A549 (cell line): ENCODE data around the gene PPP2R3B.

Source experiments
- CEBPB ChIP-seq, 2 experiments: fragments of >200 bp in 1 of 2; sonication (Bioruptor Twin) in 1 of 2; formaldehyde crosslinking in 1 of 2; IDR thresholded peaks; 2 replicates each; pipeline ENCODE4 v1.6.1; 2012 to 2016
- CHD2 ChIP-seq: fragments of 150-350 bp; IDR thresholded peaks from 2 replicates; pipeline ENCODE4 v1.6.1; 2014; ENCODE audit warnings: low read length; ENCODE audit not compliant: partially characterized antibody
- EP300 ChIP-seq, 2 experiments: fragments of >200 bp; sonication (Bioruptor Twin); formaldehyde crosslinking; IDR thresholded peaks; 2 replicates in 1 of 2; 3 replicates in 1 of 2; pipeline ENCODE4 v1.6.1; 2016 to 2017
- ESRRA ChIP-seq: fragments of 150-350 bp; IDR thresholded peaks from 2 replicates; pipeline ENCODE4 v1.6.1; 2014; ENCODE audit warnings: mild to moderate bottlenecking, low read length, borderline replicate concordance
- JUNB ChIP-seq: fragments of >200 bp; sonication (Bioruptor Twin); formaldehyde crosslinking; IDR thresholded peaks from 2 replicates; pipeline ENCODE4 v1.6.1; 2016
- MAZ ChIP-seq: fragments of 150-350 bp; IDR thresholded peaks from 2 replicates; pipeline ENCODE4 v1.6.1; 2014; ENCODE audit warnings: antibody characterized with exemption, low read depth, low read length, borderline replicate concordance
- POLR2A ChIP-seq: IDR thresholded peaks from 2 replicates; pipeline ENCODE4 v1.6.1; 2012; ENCODE audit warnings: mild to moderate bottlenecking, low read length
- RAD21 ChIP-seq, 2 experiments: fragments of >200 bp in 1 of 2; sonication (Bioruptor Twin) in 1 of 2; formaldehyde crosslinking in 1 of 2; IDR thresholded peaks in 1 of 2; conservative IDR thresholded peaks in 1 of 2; 2 replicates in 1 of 2; 3 replicates in 1 of 2; pipeline ENCODE4 v1.6.1; 2012 to 2018; ENCODE audit warnings: inconsistent platforms in 1 of 2
- TF ChIP-seq, protein P1 (sequence below): fragments of 450-650 bp; IDR thresholded peaks from 2 replicates; pipeline ENCODE4 v1.6.1; 2014; ENCODE audit warnings: antibody characterized with exemption
- TF ChIP-seq, protein P2 (sequence below): fragments of >200 bp; sonication (Bioruptor Twin); formaldehyde crosslinking; IDR thresholded peaks from 3 replicates; pipeline ENCODE4 v1.5.1; 2016
- TF ChIP-seq, protein P3 (sequence below): IDR thresholded peaks from 2 replicates; pipeline ENCODE4 v1.6.1; 2012
- TF ChIP-seq, protein P4 (sequence below): fragments of 200-600 bp; sonication (generic); IDR thresholded peaks from 2 replicates; pipeline ENCODE4 v1.6.1; 2016; ENCODE audit warnings: antibody characterized with exemption, mild to moderate bottlenecking, moderate library complexity
- TF ChIP-seq, protein P5 (sequence below): IDR thresholded peaks from 2 replicates; pipeline ENCODE4 v1.6.1; 2012

DNA sequence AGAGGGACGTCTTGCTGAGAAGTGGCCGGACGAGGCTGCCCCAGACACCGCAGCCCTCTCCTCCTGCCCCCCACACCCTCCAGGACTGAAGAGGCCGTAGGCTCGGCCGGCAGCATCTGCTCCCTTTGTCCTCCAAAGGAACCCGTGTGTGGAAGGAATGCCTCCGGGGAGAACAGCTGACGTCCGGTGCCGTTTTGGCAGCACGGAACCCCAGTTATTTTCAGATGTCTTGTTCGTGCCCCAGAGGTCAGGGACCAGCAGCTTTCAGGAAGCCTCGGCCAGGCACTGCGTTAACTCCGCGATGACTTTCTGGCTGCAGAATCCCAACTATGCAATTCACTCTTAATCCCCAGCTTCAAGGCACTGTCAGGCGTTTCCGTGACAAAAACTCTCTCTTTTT, 10.9 kb upstream of the PPP2R3B start:
- TF ChIP-seq POLR2A (no peak), CEBPB (IDR thresholded peaks at IDR 0.05) (no peak), CHD2 (no peak), EP300 (IDR thresholded peaks at IDR 0.05) (no peak), ESRRA (no peak), RAD21 (conservative IDR thresholded peaks at IDR 0.05 in 1 of 2, IDR thresholded peaks at IDR 0.05 in 1 of 2) (no peak), JUNB (no peak), MAZ (no peak)
- TF ChIP-seq, protein P1, sequence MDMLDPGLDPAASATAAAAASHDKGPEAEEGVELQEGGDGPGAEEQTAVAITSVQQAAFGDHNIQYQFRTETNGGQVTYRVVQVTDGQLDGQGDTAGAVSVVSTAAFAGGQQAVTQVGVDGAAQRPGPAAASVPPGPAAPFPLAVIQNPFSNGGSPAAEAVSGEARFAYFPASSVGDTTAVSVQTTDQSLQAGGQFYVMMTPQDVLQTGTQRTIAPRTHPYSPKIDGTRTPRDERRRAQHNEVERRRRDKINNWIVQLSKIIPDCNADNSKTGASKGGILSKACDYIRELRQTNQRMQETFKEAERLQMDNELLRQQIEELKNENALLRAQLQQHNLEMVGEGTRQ, result no peak
- TF ChIP-seq, protein P2, sequence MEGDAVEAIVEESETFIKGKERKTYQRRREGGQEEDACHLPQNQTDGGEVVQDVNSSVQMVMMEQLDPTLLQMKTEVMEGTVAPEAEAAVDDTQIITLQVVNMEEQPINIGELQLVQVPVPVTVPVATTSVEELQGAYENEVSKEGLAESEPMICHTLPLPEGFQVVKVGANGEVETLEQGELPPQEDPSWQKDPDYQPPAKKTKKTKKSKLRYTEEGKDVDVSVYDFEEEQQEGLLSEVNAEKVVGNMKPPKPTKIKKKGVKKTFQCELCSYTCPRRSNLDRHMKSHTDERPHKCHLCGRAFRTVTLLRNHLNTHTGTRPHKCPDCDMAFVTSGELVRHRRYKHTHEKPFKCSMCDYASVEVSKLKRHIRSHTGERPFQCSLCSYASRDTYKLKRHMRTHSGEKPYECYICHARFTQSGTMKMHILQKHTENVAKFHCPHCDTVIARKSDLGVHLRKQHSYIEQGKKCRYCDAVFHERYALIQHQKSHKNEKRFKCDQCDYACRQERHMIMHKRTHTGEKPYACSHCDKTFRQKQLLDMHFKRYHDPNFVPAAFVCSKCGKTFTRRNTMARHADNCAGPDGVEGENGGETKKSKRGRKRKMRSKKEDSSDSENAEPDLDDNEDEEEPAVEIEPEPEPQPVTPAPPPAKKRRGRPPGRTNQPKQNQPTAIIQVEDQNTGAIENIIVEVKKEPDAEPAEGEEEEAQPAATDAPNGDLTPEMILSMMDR, result no peak
- TF ChIP-seq, protein P3, sequence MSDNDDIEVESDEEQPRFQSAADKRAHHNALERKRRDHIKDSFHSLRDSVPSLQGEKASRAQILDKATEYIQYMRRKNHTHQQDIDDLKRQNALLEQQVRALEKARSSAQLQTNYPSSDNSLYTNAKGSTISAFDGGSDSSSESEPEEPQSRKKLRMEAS, result no peak
- TF ChIP-seq, protein P4, sequence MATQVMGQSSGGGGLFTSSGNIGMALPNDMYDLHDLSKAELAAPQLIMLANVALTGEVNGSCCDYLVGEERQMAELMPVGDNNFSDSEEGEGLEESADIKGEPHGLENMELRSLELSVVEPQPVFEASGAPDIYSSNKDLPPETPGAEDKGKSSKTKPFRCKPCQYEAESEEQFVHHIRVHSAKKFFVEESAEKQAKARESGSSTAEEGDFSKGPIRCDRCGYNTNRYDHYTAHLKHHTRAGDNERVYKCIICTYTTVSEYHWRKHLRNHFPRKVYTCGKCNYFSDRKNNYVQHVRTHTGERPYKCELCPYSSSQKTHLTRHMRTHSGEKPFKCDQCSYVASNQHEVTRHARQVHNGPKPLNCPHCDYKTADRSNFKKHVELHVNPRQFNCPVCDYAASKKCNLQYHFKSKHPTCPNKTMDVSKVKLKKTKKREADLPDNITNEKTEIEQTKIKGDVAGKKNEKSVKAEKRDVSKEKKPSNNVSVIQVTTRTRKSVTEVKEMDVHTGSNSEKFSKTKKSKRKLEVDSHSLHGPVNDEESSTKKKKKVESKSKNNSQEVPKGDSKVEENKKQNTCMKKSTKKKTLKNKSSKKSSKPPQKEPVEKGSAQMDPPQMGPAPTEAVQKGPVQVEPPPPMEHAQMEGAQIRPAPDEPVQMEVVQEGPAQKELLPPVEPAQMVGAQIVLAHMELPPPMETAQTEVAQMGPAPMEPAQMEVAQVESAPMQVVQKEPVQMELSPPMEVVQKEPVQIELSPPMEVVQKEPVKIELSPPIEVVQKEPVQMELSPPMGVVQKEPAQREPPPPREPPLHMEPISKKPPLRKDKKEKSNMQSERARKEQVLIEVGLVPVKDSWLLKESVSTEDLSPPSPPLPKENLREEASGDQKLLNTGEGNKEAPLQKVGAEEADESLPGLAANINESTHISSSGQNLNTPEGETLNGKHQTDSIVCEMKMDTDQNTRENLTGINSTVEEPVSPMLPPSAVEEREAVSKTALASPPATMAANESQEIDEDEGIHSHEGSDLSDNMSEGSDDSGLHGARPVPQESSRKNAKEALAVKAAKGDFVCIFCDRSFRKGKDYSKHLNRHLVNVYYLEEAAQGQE, result no peak
- TF ChIP-seq, protein P5, sequence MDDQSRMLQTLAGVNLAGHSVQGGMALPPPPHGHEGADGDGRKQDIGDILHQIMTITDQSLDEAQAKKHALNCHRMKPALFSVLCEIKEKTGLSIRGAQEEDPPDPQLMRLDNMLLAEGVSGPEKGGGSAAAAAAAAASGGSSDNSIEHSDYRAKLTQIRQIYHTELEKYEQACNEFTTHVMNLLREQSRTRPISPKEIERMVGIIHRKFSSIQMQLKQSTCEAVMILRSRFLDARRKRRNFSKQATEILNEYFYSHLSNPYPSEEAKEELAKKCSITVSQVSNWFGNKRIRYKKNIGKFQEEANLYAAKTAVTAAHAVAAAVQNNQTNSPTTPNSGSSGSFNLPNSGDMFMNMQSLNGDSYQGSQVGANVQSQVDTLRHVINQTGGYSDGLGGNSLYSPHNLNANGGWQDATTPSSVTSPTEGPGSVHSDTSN, result no peak
